Ishikawa (cell line): ENCODE data around the gene PARD3B.

Source experiments
- CEBPB ChIP-seq: IDR thresholded peaks from 2 replicates; pipeline ENCODE4 v1.6.1; 2012
- EP300 ChIP-seq: IDR thresholded peaks from 2 replicates; pipeline ENCODE4 v1.6.1; 2012; ENCODE audit warnings: borderline replicate concordance
- FOXM1 ChIP-seq: IDR thresholded peaks from 2 replicates; pipeline ENCODE4 v1.6.1; 2012; ENCODE audit warnings: low read depth, borderline replicate concordance
- NFIC ChIP-seq: IDR thresholded peaks from 2 replicates; pipeline ENCODE4 v1.6.1; 2012
- RAD21 ChIP-seq: IDR thresholded peaks from 2 replicates; pipeline ENCODE4 v1.6.1; 2012; ENCODE audit warnings: low read depth
- TF ChIP-seq, protein P1 (sequence below): IDR thresholded peaks from 2 replicates; pipeline ENCODE4 v1.6.1; 2012; ENCODE audit warnings: low read depth, mild to moderate bottlenecking

DNA sequence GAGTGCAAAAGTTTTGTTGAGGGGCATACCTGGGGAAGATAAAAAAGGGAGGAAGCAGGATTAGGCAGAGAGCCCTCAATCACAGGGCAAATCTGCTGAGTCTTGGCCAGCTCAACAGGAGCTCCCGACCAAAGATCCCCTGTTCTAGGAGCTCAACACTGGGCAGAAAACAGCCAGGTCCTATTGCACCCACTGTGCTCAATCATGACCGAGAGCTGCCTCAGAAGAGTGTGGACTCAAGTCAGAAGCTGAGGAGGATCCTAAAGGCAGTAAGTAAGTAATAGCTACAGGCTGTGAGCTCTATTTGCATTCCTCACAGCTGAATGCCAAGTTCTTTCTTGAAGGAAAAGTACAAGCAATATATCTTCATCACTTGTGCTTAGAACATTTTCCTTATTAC, 802.6 kb downstream of the PARD3B start:
- TF ChIP-seq, protein P1, sequence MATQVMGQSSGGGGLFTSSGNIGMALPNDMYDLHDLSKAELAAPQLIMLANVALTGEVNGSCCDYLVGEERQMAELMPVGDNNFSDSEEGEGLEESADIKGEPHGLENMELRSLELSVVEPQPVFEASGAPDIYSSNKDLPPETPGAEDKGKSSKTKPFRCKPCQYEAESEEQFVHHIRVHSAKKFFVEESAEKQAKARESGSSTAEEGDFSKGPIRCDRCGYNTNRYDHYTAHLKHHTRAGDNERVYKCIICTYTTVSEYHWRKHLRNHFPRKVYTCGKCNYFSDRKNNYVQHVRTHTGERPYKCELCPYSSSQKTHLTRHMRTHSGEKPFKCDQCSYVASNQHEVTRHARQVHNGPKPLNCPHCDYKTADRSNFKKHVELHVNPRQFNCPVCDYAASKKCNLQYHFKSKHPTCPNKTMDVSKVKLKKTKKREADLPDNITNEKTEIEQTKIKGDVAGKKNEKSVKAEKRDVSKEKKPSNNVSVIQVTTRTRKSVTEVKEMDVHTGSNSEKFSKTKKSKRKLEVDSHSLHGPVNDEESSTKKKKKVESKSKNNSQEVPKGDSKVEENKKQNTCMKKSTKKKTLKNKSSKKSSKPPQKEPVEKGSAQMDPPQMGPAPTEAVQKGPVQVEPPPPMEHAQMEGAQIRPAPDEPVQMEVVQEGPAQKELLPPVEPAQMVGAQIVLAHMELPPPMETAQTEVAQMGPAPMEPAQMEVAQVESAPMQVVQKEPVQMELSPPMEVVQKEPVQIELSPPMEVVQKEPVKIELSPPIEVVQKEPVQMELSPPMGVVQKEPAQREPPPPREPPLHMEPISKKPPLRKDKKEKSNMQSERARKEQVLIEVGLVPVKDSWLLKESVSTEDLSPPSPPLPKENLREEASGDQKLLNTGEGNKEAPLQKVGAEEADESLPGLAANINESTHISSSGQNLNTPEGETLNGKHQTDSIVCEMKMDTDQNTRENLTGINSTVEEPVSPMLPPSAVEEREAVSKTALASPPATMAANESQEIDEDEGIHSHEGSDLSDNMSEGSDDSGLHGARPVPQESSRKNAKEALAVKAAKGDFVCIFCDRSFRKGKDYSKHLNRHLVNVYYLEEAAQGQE = no peak
- TF ChIP-seq RAD21 = no peak
- no peak for TF ChIP-seq NFIC
- no peak for TF ChIP-seq EP300
- no peak for TF ChIP-seq FOXM1
- no peak for TF ChIP-seq CEBPB
